WTC11 (cell line): Measurements from ENCODE around the gene JAZF1. TPM values are rescaled to one million over a fixed set of nuclear protein-coding genes. Genes with fewer than 3 reads are reported as not detected.

ENCODE experiments used
- ATAC-seq: fragments of 200-7000 bp; cut with Tn5 transposase; 2 replicates; pipeline ENCODE4 v1.10.0; 2021; ENCODE audit warnings: mild to moderate bottlenecking, moderate library complexity
- CTCF ChIA-PET: fragments of 300-600 bp; sonication (Branson Sonifier 250); formaldehyde crosslinking; loops from one replicate; lab custom pipeline; 2021; ENCODE audit warnings: antibody characterized with exemption; lab: Charles Lee
- POLR2A ChIA-PET: fragments of 350-600 bp; sonication (Branson Sonifier 250); formaldehyde crosslinking; loops from one replicate; lab custom pipeline; 2021; ENCODE audit warnings: antibody characterized with exemption; lab: Charles Lee
- DNase-seq: peaks from one replicate; pipeline ENCODE4 v3.0.0; 2021; ENCODE audit warnings: low spot score
- H3K27ac Mint-ChIP-seq: 2 replicates; pipeline ENCODE4 v1.8.0; 2021; ENCODE audit warnings: mixed read lengths
- H3K27me3 Mint-ChIP-seq: 2 replicates; pipeline ENCODE4 v1.8.0; 2021; ENCODE audit warnings: low read depth, mild to moderate bottlenecking, moderate library complexity, mixed read lengths
- H3K36me3 Mint-ChIP-seq: 2 replicates; pipeline ENCODE4 v1.8.0; 2021; ENCODE audit warnings: mixed read lengths
- H3K4me1 Mint-ChIP-seq: 2 replicates; pipeline ENCODE4 v1.8.0; 2022; ENCODE audit warnings: mixed read lengths
- H3K4me3 Mint-ChIP-seq: 2 replicates; pipeline ENCODE4 v1.8.0; 2021; ENCODE audit warnings: mild to moderate bottlenecking, moderate library complexity, mixed read lengths
- H3K9me3 Mint-ChIP-seq: 2 replicates; pipeline ENCODE4 v1.8.0; 2021; ENCODE audit warnings: mixed read lengths
- ARID4B ChIP-seq: sonication (generic); formaldehyde crosslinking; IDR thresholded peaks from 2 replicates; pipeline ENCODE4 v1.8.0; 2023; ENCODE audit warnings: missing genetic modification reagents, mild to moderate bottlenecking, borderline replicate concordance
- ATF6 ChIP-seq: sonication (generic); formaldehyde crosslinking; IDR thresholded peaks from 2 replicates; pipeline ENCODE4 v1.8.1; 2023; ENCODE audit warnings: mild to moderate bottlenecking, missing genetic modification reagents
- FOXJ3 ChIP-seq: sonication (generic); formaldehyde crosslinking; IDR thresholded peaks from 2 replicates; pipeline ENCODE4 v1.9.0; 2021; ENCODE audit warnings: missing genetic modification reagents, mild to moderate bottlenecking, borderline replicate concordance
- SOX15 ChIP-seq: fragments of 250-450 bp; sonication (Bioruptor Pico); IDR thresholded peaks from 2 replicates; pipeline ENCODE4 v1.9.0; 2021; ENCODE audit warnings: mild to moderate bottlenecking
- ZNF281 ChIP-seq: sonication (generic); formaldehyde crosslinking; IDR thresholded peaks from 2 replicates; pipeline ENCODE4 v1.8.0; 2023; ENCODE audit warnings: mild to moderate bottlenecking, missing genetic modification reagents
- total RNA-seq: library from RNA; stranded (reverse); gene quantifications from 3 replicates; pipeline ENCODE4 v1.2.3, GENCODE V29; 2021
- TF ChIP-seq, protein P1 (sequence below): sonication (generic); formaldehyde crosslinking; IDR thresholded peaks from 2 replicates; pipeline ENCODE4 v1.8.1; 2022; ENCODE audit warnings: mild to moderate bottlenecking, moderate library complexity, missing genetic modification reagents
- TF ChIP-seq, protein P2 (sequence below): sonication (generic); formaldehyde crosslinking; conservative IDR thresholded peaks from 2 replicates; pipeline ENCODE4 v1.8.1; 2023; ENCODE audit warnings: mild to moderate bottlenecking, low read depth, missing genetic modification reagents, moderate library complexity
- TF ChIP-seq, protein P3 (sequence below): sonication (generic); formaldehyde crosslinking; IDR thresholded peaks from 2 replicates; pipeline ENCODE4 v1.8.1; 2022; ENCODE audit warnings: missing genetic modification reagents, borderline replicate concordance
- TF ChIP-seq, protein P4 (sequence below): sonication (generic); formaldehyde crosslinking; IDR thresholded peaks from 2 replicates; pipeline ENCODE4 v1.8.0; 2022; ENCODE audit warnings: missing genetic modification reagents

JAZF1 gene
- total RNA-seq, 1 experiment from 2014 or later, result 19.0 TPM

DNA sequence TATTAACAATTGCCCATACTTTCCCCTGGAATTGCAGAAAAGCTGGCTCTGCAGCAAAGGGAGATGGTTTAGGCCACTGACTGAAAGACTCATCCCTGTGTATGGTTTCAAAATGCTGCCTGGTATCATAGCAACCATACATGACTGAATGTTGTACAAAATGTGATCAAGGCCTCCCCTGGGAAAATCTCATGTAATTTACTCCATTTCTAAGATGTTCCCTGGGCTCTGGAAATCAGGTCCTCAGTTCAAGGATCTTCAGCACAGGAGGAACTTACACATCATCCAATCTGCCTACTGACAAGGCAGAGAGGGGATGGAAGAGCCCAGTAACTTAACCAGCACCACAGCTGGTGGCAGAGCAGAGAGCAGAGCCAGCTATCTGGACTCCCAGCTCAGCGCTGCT, 111.8 kb downstream of the JAZF1 start:
- Mint-ChIP-seq H3K4me1 (peaks cover 57% of the 10 kb centered on the region), H3K27ac (no peak overlapping the region), H3K27me3 (no peaks in the 10 kb centered on the region), H3K9me3 (no peaks in the 10 kb centered on the region), H3K4me3 (no peak overlapping the region), H3K36me3 (no peaks in the 10 kb centered on the region)
- POLR2A ChIA-PET, result no interaction called here
- ATAC-seq (no peak), DNase-seq (no peak)
- CTCF ChIA-PET, result interaction anchor here (0.6 to 18.4 kb wide), 6 partner anchors 8 to 366 kb away, joined by 4 to 307 read pairs (median 6); no protein-coding TSS in a partner anchor
- TF ChIP-seq, protein P1, sequence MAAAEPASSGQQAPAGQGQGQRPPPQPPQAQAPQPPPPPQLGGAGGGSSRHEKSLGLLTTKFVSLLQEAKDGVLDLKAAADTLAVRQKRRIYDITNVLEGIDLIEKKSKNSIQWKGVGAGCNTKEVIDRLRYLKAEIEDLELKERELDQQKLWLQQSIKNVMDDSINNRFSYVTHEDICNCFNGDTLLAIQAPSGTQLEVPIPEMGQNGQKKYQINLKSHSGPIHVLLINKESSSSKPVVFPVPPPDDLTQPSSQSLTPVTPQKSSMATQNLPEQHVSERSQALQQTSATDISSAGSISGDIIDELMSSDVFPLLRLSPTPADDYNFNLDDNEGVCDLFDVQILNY, result no peak
- TF ChIP-seq ZNF281 (CRISPR knock-in tag), result no peak
- no peak for TF ChIP-seq ARID4B (CRISPR knock-in tag)
- TF ChIP-seq SOX15 (CRISPR knock-in tag), result no peak

- no peak for ATAC-seq
Observed at GRCh38 chr7:28067171-28067570, 113.4 kb downstream of the JAZF1 start.

More at GRCh38 chr7:28067171-28067570, 113.4 kb downstream of the JAZF1 start:
- no peaks in the 10 kb centered on the region for H3K9me3 Mint-ChIP-seq
- H3K27me3 Mint-ChIP-seq, result no peaks in the 10 kb centered on the region
- TF ChIP-seq ATF6 (CRISPR knock-in tag) (no peak), FOXJ3 (CRISPR knock-in tag) (no peak)
- TF ChIP-seq, protein P2, sequence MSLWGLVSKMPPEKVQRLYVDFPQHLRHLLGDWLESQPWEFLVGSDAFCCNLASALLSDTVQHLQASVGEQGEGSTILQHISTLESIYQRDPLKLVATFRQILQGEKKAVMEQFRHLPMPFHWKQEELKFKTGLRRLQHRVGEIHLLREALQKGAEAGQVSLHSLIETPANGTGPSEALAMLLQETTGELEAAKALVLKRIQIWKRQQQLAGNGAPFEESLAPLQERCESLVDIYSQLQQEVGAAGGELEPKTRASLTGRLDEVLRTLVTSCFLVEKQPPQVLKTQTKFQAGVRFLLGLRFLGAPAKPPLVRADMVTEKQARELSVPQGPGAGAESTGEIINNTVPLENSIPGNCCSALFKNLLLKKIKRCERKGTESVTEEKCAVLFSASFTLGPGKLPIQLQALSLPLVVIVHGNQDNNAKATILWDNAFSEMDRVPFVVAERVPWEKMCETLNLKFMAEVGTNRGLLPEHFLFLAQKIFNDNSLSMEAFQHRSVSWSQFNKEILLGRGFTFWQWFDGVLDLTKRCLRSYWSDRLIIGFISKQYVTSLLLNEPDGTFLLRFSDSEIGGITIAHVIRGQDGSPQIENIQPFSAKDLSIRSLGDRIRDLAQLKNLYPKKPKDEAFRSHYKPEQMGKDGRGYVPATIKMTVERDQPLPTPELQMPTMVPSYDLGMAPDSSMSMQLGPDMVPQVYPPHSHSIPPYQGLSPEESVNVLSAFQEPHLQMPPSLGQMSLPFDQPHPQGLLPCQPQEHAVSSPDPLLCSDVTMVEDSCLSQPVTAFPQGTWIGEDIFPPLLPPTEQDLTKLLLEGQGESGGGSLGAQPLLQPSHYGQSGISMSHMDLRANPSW (CRISPR knock-in tag), result no peak
- TF ChIP-seq, protein P3, sequence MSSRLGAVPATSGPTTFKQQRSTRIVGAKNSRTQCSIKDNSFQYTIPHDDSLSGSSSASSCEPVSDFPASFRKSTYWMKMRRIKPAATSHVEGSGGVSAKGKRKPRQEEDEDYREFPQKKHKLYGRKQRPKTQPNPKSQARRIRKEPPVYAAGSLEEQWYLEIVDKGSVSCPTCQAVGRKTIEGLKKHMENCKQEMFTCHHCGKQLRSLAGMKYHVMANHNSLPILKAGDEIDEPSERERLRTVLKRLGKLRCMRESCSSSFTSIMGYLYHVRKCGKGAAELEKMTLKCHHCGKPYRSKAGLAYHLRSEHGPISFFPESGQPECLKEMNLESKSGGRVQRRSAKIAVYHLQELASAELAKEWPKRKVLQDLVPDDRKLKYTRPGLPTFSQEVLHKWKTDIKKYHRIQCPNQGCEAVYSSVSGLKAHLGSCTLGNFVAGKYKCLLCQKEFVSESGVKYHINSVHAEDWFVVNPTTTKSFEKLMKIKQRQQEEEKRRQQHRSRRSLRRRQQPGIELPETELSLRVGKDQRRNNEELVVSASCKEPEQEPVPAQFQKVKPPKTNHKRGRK (CRISPR knock-in tag), result no peak
- TF ChIP-seq, protein P4, sequence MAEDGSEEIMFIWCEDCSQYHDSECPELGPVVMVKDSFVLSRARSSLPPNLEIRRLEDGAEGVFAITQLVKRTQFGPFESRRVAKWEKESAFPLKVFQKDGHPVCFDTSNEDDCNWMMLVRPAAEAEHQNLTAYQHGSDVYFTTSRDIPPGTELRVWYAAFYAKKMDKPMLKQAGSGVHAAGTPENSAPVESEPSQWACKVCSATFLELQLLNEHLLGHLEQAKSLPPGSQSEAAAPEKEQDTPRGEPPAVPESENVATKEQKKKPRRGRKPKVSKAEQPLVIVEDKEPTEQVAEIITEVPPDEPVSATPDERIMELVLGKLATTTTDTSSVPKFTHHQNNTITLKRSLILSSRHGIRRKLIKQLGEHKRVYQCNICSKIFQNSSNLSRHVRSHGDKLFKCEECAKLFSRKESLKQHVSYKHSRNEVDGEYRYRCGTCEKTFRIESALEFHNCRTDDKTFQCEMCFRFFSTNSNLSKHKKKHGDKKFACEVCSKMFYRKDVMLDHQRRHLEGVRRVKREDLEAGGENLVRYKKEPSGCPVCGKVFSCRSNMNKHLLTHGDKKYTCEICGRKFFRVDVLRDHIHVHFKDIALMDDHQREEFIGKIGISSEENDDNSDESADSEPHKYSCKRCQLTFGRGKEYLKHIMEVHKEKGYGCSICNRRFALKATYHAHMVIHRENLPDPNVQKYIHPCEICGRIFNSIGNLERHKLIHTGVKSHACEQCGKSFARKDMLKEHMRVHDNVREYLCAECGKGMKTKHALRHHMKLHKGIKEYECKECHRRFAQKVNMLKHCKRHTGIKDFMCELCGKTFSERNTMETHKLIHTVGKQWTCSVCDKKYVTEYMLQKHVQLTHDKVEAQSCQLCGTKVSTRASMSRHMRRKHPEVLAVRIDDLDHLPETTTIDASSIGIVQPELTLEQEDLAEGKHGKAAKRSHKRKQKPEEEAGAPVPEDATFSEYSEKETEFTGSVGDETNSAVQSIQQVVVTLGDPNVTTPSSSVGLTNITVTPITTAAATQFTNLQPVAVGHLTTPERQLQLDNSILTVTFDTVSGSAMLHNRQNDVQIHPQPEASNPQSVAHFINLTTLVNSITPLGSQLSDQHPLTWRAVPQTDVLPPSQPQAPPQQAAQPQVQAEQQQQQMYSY, result no peak
- H3K4me1 Mint-ChIP-seq, result peaks cover 52% of the 10 kb centered on the region
- H3K36me3 Mint-ChIP-seq, result no peaks in the 10 kb centered on the region
- no peak overlapping the region for H3K4me3 Mint-ChIP-seq
- H3K27ac Mint-ChIP-seq, result no peak overlapping the region
- DNase-seq, result no peak
- CTCF ChIA-PET, result interaction anchor here (0.5 to 14.4 kb wide), 3 partner anchors 11 to 322 kb away, joined by 3 to 307 read pairs (median 3); no protein-coding TSS in a partner anchor
- POLR2A ChIA-PET, result no interaction called here
